CD4-positive, alpha-beta T cell treated with Interleukin-2 at 100 ng/mL for 4 hours (primary cell): ENCODE data around the gene HTR2B.
A peak's percentile ranks its signal among the peaks of the same experiment; 100 is the strongest.
"Not testable (repeated sequence)": the region's sequence is repeated elsewhere in the genome, so short reads cannot be mapped to it uniquely, and the experiment has no call there.

Experiments used
- DNase-seq: peaks from one replicate; pipeline ENCODE4 v3.0.0-alpha.2; 2020; ENCODE audit warnings: low spot score

HTR2B gene

DNA sequence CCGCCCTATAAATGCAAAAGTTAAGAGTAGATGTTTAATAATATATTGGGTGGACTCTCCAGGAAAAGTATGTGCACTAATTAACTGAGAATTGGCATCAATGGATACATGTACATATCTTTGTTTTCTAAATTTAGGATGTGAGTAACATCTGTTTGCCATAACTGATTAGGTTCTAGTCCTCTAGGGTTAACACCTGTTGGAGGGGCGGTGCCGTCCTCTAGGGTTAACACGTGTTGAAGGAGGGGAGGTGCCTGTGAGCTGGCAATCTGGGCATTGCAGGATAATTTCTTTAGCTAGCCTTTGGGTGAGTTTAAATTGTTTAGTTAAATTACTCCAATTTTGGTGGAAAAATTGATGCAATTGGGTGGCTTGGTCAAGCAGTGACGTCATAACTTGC, 30.9 kb downstream of the HTR2B start:
- DNase-seq: no peak

DNA sequence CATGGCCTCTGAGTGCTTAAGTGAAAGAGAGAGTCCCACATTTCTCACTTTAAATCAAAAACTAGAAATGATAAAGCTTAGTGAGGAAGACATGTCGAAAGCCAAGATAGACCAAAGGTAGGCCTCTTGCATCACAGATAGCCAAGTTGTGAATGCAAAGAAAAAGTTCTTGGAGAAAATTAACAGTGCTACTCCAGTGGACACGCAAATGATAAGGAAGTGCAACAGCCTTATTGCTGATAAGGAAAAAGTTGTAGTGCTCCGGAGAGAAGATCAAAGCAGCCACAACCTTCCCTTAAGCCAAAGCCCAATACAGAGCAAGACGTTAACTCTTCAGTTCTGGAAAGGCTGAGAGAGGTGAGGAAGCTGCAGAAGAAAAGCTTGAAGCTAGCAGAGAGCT, 36.1 kb downstream of the HTR2B start:
- no peak for DNase-seq

DNA sequence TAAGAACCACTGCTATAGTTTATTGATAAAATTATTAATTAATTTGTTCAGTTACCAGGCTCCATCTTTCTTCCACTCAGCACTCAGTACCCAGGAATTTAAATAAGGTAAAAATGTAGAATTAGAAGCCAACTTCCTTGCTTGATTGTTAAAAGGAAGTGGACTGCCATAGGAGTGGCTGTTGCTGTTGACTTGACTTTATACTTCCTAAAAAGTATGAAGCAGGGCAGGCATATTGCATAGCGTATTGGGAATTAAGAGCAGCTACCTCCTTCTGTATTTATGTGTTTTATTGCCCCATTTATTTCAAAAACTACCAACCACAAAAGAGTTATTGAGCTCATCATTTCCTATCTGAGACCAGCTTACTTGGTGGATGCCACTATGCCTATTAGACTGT, 40.3 kb downstream of the HTR2B start:
- no peak for DNase-seq

DNA sequence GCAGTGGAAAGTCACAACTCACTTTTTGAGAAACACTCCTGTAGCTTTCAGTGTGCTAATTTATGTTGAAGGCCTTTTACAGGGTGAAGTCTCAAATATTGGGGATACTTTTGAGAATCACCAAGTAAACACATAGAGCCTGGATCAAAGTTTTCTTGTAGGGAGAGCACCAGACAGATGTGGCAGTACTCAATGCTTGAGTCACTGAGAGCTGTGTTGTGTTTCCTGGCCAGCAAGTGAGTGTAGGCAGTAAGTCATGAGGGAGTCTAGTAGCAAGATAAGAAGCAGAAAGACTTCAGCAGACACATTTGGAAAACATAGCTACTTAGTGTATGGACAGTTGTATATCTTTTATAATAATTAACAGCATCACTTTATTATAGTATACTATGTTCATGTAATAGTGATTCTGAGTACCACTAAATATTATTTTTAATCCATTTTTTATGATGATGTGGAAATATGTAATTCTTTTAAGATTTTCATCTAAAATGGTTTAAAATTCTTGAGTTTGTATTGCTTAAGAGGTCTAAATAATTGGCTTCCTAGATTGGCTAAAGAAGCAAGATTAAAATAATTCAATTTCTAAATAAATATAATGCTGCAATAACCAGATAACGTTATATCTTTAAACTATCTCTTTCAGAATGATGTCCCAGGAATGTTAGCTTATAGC, 55.3 kb downstream of the HTR2B start:
- DNase-seq: no peak

DNA sequence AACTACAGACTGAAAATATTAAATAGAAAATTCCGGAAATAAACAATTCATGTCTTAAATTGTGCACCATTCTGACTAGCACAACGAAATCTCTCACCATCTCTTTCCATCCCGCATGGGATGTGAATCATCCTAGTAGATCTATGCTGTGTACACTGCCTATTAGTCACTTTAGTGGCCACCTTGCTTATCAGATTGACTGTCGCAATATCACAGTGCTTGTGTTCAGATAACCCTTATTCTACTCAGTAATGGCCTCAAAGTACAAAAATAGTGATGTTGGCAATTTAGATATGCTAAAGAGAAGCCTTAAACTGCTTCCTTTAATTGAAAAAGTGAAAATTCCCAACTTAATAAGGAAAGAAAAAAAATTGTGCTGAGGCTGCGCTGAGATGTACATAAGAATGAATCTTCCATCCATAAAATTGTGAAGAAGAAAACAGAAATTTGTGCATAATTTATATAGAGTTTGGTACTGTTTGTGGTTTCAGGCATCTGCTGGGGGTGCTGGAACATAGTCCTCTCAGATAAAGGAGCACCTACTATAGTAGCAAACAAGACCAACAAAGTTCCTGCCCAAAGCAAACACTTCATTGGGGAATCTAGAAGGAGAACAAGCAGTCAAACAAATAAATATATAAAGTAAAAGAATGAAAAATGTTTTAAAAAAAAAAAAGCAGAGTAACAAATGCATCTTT, 56.2 kb downstream of the HTR2B start:
- peak; percentile 29 for DNase-seq

DNA sequence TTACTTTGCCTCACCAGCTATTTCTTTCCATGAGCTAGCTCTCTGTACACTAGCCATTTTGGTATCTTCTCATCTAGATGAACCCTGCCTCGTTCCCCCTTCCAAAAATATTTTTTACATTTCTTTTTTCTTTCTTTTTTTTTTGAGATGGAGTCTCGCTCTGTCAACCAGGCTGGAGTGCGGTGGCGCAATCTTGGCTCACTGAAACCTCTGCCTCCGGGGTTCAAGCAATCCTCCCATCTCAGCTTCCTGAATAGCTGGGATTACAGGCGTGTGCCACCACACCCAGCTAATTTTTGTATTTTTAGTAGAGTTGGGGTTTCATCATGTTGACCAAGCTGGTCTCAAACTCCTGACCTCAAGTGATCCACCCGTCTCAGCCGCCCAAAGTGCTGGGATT, 57.3 kb downstream of the HTR2B start:
- not testable (repeated sequence) for DNase-seq

DNA sequence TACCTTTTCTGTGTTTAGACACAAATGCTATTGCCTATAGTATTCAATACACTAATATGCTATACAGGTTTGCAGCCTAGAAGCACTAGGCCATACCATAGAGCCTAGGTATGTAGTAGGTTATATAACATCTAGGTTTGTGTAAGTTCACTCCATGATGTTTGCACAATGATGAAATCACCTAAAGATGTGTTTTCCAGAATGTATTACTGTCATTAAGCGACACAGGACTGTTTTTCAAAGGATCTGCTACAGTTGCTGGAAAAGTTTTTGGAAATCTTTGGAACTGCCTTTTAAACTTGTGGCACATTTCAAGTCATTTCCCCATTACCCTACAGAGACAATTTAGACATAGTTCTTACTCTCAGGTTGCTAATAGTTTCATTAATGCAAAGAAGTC, 58.9 kb downstream of the HTR2B start:
- DNase-seq: no peak

DNA sequence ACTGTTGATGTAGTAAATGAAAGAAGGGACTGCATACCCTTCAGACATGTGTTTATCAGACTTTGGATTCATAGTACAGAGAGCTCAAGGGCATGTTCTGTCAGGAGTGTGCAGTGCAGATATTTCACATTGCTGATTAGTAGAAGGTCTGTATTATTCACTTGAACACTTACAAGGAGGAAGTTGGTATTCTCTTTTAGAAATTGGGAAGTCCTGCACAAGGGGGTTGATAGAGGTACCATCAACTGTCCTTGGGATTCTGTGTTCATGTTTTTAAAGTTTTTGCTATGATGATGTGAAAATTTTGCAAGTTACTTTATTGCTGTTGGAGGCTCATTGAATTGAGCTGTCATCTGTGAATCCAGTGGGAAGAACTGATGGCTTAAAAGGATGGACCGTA, 61.5 kb downstream of the HTR2B start:
- no peak for DNase-seq

DNA sequence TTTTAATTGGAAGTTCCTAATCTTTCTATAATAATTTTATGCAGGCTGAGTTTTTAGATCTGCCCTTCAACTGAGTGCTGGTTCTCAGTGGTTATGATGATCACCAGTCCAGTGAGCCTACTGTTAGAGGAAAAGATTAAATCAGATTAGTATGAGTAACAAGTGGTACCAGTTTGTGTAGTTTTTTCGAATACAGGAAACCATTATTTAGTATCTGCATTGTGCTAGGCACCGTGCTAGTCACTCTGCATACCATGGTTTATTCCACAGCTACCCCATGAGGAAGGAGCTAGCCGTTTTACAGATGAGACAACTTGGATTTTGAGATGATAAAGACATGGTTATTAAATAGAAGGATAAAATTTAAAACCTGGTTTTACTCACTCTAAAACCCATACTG, 62.1 kb downstream of the HTR2B start:
- no peak for DNase-seq

DNA sequence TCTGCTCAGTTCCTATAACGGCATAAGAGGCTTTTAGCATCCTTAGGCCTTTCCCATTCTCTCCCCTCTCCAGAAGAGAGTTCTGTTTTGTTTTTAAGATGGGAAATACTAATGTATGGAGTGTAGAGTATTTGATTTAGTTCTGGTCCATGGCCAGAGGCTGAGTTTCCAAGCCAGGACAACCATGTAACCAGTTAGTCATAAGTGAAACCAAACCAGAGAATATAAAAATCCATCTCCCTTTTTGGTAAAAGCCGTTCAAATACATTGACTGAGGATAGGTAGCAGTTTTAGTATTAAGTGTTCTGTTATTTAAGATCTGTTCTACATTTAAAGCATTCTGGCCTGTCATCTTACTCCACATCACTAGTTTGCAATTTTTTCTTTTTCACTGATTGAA, 65.1 kb downstream of the HTR2B start:
- DNase-seq: no peak

DNA sequence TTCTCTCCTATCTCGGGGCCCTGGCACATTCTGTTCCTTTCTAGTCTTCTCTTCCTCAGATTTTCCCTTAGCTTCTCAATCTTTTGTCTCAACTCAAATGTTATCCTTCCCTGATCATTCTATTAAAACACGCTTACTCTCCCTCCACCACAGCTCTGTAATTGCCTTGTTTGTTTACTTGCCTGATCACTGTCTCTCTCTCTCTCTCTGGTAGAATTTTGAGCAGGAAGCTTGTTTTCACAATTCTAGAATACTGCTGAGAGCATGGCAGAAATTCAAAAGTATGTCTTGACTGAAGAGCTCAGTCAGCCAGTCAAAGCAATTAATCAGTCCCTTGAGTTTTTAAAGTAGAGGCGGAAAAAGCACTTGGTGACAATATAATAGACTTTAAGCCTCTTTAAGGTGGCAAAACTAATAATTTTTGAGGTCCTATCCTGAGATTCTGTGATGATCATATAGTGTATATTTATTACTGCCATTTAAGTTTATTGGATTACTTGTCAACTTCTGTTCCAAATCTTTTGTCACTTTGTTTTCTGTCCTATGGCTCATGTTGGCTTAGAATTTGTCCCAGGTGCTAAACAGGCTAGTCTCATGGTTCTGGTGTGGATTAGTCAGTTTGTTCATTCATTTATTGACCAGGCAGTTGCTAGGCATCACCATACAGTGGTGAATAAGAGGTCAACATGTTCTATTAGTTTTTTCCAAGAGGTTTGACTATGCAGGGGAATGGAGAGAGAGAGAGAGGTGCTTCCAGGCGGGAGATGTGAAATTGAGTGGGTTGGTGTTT, 65.9 kb downstream of the HTR2B start:
- no peak for DNase-seq
